Activated CD4-positive, alpha-beta T cell treated with anti-CD3 and anti-CD28 coated beads, Interleukin-2, amount 50 U/mL, for 4 hours (primary cell): ENCODE results near the gene PTPN4.

Experiments used
- DNase-seq, 2 experiments: peaks; one replicate each; pipeline ENCODE4 v3.0.0-alpha.2; 2020

The PTPN4 gene

DNA sequence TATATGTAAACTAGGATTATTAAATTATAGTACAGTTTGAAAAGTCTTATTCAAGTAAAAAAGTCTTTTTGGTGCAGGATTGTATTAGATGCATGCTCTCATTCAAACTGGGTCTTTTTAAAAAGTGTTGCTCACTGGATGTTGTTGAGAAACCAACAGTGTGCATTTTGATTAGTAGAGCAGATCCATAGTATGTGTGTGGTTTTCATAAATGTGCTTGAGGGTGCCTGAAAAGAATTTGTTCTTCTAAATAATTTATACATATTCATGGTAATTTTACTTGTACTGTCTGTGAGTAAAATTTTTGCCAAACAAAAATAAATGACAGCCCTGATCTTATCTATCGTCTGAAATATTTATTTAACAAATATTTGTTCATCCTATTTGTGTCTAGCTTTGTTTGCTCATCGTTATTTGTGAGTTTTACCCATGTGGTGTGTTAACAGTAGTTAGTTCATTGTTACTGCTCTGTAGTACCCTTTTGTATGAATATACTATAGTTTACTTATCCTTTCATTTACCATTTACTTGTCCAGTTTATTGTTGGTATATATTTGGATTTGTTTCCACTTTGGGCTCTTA lies 50.4 kb downstream of the PTPN4 start:
- DNase-seq: no peak

DNA sequence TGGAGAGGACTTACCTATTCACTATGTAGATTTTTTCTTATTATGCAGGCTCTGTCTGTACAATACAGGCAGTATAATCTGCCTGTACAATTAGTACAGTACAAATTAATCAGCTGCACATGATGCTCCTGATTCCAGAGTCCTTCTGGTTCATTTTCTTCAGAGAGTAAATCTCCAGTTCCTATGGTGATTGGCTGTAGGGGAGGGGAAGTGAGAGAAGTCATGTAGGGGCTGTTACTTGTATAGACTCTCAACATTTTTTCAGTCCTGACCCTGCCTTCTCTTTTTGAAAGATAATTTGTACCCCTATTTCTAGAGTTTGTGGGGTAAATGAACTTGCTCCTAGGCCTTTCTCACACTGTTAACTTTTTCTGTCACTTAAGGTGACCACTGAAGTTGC lies 54.5 kb downstream of the PTPN4 start:
- no peak for DNase-seq

DNA sequence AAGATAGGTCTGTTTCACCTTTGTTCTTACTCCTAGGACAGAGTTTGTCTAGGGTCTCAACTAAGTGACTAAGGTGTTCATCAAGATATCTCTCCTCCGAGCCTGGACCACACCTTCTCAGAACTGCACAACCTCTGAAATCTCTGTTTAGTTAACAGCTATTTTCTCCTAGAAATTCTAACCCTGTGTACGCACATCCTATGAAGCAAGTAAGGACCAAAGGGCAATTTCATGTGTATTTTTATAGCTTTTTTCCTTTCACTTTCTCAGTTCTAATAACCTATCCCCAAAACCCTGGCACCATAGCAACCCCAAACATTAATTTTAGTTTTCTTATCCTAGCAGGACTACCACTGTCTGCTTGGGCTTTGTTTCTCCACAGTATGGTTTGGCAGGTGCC lies 59.1 kb downstream of the PTPN4 start:
- no peak for DNase-seq

DNA sequence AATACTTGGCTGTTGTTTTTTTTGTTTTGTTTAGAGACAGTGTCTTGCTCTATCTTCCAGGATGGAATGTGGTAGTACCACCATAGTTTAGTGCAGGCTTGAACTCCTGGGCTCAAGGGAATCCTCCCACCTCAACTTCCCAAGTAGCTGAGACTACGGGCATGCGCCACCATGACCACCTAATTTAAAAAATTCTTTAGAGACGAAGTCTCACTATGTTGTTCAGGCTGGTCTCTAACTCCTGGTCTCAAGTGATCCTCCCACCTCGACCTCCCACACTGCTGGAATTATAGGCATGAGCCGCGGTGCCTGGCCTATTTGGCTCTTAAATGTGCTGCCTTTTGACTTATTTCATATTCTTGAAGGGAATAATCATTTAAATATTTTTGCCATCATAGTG lies 60.1 kb downstream of the PTPN4 start:
- no peak for DNase-seq

DNA sequence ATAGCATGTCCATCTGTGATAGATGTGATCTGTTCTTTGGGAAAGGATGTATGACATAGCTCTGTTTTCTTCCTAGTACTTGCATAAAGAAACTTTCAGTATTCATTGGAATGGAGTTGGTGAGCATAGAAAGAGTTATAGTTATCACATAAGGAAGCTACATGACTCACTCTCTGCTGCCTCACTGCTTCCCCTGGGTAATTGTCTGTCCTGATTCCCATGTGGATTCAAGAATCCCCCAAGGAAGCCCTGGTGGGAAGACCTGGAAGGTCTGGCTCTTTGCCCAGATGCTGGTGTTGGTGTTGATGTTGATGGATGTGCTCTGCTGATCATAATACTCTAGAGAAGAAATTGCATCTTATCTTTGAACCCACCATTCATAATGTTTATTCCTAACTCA lies 60.6 kb downstream of the PTPN4 start:
- no peak for DNase-seq

DNA sequence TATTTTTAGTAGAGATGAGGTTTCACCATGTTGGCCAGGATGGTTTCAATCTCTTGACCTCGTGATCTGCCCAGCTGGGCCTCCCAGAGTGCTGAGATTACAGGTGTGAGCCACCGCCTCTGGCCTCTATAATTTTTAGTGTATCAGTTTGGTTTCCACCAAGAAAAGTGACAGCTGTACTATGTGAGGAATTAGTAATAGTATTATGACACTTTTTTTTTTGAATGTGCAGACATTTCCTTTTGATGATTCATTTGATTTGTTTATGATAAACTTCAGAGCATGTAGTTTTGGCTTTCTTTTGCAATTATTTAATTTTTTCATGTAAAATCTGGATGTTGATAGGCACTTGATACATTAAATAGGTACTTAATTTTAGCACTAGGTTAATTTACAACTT lies 61.5 kb downstream of the PTPN4 start:
- DNase-seq: no peak

DNA sequence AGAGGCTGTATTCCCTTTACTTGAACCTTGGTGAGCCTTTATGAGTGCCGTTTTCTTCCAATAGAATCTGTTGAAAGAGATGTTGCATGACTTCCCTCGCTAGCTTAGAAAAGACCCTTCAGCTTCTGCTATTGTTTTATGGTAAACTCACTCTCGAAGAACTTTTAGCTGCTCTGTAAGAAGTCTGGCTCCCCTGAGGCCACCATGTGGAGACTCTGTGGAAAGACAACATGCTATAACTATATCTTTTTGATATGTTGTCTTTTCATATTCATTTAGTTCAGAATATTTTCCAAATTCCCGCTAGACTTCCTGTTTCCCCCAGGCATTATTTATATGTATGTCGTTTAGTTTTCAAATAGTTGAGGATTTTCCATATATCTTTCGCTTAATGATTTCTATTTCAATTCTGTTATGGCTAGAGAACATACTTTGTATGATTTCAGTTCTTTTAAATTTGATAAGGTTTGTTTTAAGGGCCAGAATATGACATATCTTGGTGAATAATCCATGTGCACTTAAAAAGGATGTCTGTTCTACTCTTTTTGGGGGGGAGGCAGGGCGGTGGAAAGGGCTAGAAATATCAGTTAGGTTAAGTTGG lies 64.1 kb downstream of the PTPN4 start:
- peak; percentile 17 to 19 for DNase-seq

DNA sequence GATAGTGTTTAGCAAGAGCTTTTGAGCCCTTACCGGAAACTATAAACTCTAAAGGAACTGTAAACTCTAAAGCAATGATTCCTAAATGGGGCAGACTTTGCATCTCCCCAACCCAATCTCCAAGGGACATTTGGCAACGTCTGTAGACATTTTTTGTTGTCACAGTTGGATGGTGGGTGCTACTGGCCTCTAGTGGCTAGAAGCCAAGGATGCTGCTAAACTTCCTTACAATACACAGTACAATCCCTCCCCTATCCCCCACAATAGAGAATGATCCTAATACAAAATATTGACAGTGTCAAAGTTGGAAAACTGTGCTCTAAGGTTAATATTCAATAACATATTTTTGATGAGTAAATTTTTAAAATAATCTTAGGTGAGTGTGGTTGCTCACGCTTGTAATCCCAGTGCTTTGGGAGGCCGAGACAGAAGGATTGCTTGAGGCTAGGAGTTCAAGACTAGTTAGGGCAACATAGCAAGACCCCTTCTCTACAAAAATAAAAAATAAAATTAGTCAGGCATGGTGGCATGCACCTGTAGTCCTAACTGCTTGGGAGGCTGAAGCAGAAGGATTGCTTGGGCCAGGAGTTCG lies 66.7 kb downstream of the PTPN4 start:
- DNase-seq: peak; percentile 30 to 35

DNA sequence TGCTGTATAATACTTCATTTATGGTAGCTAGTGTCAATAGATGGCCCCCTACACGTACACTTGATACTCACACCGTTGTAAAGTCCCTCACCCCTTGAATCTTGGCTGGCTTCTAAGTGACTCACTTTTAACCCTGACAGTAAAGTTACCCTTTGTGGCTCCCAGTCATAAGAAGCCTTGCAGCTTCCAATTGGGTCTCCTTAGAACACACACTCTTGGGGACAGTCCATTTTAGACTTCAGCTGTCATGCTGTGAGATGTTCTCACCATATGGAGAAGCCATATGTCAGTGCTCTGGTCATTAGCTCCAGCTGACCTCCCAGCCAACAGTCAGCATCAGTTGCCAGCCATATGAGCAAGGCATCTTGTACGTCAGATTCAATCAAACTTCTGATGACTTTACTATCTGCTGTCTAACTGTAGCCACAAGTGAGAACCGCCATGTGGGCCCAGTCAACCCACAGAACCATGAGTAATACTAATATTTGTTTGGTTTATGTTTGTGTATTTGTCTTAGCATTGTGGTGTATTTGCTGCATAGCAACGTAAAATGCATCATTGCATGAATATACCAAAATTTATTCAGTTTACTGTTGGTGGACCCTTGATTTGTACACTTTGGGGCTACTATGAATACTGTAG lies 68.3 kb downstream of the PTPN4 start:
- no peak for DNase-seq

DNA sequence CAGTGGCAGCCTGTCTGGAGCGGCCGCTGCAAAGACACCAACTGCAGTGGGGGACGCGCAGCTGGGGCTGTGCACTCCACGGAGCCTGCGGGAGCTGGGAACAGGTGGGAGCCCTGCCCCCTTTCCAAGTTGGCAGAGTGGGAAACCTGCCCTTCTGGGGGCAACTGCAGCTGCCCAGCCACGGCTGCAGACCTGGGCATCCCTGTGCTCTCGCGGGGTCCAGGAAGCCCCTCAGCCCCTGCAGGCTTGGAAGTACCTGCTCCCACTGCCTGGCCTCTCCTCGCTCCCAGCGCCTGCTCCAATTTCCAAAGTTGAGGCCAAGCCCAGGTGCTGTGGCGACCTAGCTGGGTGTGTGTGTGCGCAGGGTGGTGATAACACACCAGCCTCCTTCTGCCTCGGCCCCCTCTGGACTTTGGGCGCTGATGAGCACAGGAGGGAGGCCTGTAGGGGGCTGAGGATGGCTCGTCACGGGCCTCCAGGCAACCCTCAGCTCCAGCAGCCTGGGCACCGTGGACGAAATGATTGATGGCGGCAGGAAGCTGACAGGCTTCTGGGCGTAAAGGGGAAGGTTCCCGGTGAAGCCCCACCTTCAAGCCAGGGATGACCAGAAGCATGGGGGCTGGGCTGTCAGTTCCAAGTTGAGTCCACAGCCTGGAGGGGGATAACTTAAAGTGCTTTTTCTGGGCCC lies 76.9 kb downstream of the PTPN4 start:
- DNase-seq: no peak

DNA sequence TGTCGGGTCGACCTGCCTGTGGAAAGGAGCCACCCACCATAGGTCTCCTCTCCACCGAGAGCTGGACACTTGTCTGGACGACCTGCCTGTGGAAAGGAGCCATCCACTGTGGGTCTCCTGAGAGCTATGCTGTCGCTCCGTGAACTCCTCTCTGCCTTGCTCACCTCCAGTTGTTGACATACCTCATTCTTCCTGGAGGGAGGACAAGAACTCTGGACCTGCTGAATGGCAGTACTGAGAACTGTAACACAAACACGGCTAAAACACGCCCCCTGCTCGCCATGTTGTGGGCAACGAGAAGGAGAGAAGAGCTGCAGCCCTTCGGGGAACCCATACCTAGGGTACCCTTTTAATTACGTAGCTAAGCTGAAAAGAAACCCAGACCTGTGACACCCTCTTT lies 77.6 kb downstream of the PTPN4 start:
- no peak for DNase-seq

DNA sequence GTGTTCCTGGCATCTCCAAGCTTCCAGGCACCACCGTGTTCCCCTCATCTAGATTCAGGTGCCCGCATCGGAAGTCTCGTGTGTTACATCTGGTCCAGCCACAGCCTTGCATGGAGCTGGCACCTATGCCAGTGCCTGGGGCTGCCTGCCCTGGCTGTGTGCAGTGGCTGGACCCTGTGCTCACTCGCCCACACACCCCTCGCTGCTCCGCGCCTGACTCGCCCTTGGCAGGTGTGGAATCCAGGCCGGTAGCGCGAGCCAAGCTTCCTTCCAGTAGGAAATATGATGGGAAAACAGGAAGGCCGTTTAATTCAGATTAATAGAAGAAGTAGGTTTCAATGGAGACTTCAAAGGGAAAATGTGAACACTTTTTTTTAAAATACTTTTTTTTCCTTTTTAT lies 78.0 kb downstream of the PTPN4 start:
- DNase-seq: no peak

DNA sequence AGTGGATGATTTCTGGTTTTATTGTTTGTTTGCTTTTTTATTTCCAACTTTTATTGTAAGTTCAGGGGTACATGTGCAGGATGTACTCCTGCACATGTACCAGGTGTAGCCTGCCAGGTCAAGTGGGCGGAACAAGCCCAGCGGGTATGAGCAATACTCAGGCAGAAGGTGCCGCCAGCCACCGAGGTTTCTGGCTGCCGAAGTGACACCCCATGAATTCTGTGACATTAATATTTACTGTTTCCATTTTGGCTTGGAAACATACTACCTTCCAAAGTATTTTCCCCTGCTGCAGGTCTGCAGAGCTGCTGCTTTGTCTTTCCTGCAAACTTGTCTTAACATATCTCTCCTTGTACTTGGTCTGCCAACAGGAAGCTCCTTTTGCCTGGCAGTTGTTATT lies 78.5 kb downstream of the PTPN4 start:
- peak in 1 of 2 experiments; percentile 7 for DNase-seq

DNA sequence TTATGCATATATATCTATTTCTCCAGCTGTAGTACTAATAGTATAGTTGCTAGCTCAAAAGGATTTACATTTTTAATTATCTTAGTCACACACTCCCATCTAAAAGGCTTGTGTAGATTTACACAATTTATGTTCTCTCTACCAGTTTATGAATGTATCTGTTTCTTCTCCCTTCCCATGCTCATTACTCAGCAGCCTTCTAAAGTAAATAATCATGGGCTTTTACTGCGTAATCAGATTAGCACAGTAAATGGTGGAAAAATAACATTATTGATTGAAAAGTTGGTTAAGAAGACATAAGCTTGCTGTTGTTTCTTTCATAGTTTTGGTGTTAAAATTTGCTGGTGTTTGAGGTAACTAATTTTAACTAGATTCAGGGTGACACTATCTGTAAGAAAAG lies 81.8 kb downstream of the PTPN4 start:
- no peak for DNase-seq

DNA sequence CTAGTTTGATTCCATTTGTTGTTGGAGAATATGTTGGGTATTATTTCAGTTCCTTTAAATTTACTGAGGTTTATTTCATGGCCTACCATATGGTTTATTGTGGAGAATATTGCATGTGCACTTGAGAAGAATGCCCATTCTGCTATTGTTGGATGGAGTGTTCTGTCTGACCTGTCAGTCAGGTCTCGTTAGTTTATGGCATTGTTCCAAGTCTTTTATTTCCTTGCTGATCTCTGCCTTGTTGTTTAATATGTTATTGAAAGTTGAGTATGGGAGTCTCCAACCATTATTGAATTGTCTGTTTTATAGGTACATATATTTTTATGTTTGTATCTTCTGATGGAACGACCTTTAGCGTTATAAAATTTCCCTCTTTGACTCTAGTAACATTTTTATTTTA lies 86.3 kb downstream of the PTPN4 start:
- no peak for DNase-seq

DNA sequence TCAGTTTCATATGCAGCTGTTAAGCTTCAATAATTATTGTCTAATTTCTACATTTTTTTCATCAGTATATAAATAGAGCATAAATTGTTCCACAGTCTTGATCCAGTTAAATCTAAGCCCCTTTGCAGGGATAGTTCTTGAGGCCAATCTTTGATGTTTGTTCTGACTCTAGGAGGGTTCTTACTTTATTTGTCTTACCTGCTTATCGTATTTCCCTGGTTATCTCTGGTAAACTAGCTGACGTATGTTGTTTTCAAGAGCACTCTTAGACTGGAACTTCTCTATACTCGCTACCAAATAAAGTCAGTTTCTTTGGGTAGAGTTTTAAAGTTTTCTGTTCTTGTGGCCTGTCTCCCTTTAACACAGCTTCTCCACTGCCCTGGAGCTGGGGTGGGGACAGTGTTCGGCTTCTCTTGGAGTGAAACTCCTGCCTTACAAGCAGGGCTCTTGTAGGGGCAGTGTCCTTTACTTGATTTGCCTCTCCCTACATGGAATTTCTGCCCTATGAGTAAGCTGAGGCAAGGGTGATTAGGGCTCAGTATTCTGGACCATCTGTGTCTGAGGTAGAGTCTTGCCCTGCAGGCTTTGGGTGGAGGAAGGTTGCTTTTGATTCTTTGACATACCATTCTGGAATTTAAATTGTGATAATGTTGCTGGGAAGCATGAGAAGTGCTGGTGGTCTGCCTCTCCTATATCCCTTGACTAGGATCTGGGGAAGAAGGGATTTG lies 90.3 kb downstream of the PTPN4 start:
- DNase-seq: no peak

DNA sequence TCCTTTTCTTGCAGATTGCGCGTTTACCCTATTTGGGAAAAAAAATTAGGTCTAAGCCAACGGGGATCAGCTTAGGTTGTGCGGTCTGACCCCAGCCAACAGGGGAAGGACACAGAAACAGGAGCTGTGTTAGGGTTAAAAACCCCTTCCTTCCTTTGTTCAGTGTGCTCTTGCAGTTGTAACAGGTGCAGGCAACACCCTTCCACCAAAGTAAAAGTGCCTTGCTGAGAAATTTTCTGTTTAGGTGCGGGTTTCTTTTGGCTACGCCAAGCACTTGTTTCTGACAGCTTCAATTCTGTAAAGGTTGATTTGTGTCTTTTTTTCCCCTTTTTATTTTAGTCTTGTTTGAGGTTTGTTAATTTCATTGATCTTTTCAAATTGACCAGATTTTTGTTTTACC lies 92.5 kb downstream of the PTPN4 start:
- no peak for DNase-seq

DNA sequence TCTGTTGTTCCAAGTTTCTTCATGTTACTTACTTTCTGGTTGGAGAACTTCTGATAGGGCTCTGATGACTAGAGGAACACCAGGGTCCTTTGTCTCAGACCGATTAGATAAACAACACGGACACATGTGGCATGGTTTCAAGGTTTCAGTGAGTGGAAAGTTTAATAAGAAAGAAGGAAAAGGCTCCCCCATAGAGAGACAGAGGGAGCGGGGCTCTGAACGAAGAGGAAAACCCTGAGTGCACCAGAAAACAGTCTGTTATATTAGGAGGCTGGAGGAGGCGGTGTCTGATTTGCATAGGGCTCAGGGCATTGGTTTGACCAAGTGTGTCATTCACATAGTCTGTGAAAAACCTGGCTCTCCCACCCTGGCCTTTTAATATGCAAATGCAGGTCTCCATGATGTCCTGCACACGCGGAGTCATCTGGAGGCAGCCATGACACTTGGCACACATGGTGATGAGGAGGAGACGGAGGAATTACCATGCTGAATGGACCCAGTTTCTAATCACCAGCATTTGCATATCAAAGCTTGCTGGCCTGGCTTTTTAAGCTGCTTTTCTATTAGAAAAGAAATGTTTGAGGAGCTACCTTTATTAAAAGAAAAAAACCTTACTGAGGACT lies 94.2 kb downstream of the PTPN4 start:
- DNase-seq: no peak

DNA sequence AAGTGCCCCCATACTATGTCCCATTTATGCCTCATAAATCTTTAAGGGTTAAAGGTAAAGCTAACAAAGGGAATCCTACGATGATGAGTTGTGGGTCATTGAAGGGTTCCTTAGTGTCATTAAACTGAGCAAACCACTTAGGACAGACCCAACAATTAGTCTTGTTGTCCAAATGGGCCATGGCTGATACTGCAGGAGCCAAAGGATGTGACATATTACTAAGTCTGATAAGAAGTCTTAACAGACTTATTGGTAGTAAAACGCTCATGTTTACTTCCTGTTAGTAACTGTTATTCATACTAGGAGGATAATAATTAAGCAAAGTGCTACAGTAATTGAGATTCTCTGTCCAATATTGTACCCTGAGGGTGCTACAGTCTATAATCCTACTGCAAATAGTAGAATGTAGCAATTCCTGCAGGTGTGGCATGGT lies 96.8 kb downstream of the PTPN4 start:
- DNase-seq: no peak

DNA sequence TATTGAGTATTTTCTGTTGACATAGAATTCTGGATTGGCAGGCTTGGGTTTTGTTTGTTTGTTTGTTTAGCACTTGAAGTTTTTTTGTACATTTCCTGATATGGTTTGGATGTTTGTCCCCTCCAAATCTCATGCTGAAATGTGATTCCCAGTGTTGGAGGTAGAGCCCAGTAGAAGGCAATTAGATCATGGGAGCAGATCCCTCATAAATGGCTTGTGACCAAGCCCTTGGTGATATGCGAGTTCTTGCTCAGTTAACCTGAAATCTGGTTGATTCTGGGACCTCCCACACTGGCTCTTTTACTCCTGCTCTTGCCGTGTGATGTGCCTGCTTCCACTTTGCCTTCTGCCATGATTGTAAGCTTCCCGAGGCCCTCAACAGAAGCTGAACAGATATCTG lies 98.0 kb downstream of the PTPN4 start:
- no peak for DNase-seq

DNA sequence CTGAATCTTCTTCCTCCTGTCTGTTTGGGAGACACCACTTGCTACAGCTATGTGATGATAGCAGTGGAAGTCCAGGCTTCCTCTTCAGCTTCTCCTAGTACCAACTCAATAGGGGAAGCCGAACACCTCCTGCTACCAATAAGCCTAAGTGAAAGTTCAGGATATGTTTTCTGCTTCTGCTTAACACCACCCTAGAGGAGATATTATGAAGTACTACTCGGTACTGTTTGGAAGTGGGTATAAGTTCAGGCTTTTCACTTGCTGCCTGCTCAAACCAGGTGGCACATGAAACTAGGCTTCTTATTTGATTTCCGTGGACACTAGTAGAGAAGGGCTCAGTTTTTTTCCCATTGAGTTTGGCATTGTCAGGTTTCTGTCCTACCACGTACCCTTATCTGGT lies 99.8 kb downstream of the PTPN4 start:
- DNase-seq: no peak

DNA sequence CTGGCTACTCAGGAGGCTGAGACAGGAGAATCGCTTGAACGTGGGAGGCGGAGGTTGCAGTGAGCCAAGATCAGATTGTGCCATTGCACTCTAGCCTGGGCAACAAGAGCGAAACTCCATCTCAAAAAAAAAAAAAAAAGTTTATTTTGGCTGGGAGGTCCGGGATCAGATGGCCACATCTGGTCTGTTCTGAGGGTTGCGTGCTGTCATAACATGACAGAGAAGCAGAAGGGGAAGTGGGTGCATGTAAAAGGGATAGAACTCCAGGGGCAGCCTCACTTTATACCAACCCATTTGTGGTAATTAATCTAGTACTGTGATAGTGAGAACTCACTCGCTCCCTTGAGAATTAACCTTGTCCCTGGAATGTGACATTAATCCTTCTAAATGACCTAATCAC lies 101.2 kb downstream of the PTPN4 start:
- no peak for DNase-seq
